Right renal cortex interstitium (tissue), 3 donors: ENCODE results near the gene BRSK1. TPM values are rescaled to one million over a fixed set of nuclear protein-coding genes. Genes with fewer than 3 reads are reported as not detected.
A peak's percentile ranks its signal among the peaks of the same experiment; 100 is the strongest.

Experiments used
- DNase-seq, 3 donors: peaks; one replicate each; pipeline ENCODE4 v3.0.0-alpha.2; 2013; ENCODE audit warnings: low read depth in 3 of 3, low spot score in 2 of 3
- polyA plus RNA-seq, 3 donors: library from polyadenylated mRNA; unstranded; fragments of 120-200 nt; gene quantifications; one replicate each; pipeline ENCODE4 v1.2.1, GENCODE V29; 2013; ENCODE audit not compliant: insufficient read length in 3 of 3

Gene BRSK1
- polyA plus RNA-seq, 3 donors, result 11.5 to 13.1 (median 11.8) TPM

DNA sequence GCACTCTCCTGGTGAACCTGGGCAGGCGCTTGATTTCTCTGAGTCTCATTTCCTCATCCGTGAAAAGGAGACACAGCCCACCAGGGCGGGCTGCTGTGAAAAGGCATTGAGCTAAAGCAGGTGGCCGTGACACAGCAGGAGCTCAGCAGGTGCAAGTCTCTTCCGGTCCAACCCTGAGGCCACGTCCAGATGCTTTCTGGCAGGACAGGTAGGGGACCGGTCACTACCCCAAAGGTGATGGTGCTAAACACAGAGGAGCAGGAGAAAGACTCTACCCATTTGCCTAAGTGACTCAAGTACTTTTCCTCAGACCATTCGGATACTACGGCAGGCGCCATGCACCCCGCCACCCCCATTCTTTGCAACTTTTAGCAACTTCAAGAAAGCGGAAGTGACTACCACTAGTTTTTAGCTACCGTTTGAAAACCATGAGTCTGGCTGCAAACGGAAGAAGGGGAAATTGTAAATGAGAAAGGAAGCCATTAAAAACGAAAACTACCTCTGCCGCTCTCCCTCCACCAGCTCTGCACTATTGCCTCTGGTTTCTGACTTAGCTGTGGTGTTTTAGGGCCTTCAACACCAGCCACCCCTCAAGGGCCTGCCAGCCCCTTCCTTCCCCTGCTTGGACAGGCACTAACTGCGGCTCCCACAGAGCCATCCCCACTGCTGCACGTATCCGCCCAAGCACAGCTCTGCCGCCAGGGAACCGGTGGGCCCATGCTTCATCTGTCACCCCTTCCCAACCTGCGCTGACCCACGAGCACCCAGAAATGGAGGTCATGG, 29.8 kb upstream of the BRSK1 start:
- no peak for DNase-seq

DNA sequence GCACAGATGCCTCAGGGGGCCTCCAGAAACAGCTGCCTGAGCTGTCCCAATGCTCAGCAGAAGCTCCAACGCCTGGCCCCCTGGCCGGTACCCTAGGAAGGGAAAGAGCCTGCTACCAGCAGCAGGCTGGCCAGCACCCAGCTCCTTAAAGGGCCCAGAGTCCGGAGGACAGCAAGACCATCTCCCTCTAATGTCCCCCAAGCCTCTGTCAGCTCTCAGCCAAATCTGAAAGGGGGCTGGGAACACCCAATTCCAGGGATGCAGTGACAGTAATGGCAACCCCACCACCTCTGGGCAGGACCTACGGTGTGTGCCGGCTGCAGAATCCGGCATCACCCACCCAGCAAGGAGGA, 29.2 kb upstream of the BRSK1 start:
- DNase-seq, result no peak

DNA sequence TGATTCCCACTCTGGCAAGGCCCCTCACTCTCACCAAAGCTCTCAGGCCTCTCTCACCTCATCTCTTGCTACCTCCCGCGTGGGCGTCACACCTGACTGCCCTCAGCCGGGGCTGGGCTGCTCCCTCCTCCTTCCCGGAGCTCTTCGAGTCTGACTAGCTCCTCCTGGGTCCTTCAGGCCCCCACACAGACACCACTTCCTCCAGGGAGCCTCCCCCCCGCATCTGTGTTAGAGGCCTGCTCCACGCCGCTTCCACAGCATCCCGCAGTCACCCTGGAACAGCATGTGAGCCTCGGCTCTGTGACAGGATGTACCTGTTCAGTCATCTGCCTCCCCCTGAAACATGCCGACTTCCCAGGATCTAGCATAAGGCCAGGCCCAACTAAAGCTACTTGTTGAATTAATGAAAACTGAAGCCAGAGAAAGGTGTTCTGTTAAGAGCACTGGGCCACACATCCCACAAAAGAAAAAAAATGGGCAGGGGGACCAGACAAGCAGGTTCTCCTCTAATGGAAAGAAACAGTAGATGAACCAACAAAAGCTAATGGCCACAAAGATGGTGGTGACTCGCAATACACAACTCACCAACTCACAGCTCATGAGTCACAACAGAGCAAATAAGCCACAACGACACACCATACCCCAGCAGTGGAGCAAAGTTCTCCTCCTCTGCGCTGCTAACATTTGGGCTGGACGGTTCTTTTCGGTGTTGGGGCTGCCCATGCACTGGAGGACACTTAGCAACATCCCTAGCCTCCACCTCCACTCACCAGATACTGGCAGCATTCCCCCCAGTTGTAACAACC, 28.0 kb upstream of the BRSK1 start:
- no peak for DNase-seq

DNA sequence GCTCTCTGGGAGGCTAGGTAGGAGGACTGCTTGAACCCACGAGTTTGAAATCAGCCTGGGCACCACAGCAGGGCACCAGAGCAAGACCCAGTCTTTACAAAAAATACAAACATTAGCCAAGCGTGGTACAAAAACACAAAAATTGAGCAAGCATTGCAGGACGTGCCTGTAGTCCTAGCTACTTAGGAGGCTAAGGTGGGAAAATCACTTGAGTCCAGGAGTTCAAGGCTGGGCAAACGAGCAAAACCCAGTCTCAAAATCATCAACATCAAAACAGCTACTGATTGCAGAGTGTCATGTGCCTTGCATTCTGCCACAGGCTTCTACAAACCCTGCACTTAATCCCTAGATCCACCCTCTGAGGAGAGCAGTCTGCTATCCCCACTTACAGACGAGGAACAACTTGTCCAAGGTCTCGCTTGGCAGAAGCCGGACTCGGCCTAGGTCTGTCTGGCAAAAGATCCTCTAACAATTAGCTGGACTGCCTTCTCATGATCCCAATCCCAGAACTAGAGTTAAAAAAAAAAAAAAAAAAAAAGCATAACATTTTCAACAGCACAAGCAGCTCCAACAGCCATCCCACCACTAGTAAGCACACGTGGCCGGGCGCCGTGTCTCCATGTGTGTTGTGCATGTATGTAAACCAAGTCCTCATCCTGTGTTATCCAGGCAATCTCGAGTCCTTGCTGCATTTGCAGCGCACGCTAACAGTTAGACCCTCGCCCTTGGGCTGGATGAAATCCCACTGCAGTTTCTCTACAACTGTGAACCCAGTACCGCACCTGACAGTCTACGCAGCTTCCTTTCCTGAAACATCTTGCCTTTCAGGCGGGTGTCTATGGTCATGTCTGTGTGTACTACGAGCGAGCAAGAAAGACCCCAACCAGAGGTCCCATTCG, 27.0 kb upstream of the BRSK1 start:
- no peak for DNase-seq

DNA sequence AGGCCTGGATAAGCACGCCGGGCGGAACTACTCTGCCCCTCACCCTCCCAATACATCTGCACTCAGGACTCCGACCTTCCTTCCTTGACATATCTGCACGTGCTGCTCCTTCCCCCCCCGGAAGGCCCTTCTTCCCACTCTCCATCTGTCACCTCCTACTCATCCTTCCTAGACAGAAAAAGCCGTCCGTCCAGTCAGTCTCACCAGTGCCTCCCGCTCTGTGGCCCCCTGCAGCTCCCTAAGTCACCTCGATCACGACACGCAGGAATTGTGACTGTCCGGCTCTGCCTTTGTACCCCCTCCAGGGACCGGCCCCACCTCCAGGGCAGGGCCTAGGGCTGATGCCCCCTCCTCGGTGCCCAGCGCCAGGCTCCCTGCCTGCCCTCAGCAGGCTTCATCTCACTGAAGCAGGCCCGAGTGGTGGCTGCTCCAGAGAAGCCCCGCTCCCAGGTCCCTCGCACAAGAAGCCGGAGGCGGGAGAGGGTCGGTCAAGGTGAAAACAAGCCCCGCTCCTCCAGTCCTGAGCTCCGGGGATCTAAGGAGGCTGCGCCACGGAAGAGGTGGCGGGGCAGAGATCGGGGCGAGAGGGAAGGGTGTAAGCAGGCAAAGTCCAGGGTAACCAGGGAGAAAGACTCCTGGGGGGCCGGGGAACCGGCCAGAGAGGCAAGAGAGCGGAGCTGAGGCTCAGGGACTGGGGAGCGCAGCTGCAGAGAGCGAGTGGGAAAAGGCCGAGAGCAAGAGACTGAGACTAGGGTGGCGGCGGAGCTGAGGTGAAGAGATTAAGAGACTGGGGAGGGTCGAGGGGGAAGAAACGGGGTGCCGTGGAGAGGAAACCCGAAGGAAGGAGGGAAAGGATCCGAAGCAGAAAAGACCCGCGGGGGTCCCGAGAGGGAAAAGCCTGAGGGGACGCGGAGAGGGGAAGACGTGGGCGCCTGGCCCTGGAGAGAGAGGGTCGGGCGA, 26.1 kb upstream of the BRSK1 start:
- no peak for DNase-seq

DNA sequence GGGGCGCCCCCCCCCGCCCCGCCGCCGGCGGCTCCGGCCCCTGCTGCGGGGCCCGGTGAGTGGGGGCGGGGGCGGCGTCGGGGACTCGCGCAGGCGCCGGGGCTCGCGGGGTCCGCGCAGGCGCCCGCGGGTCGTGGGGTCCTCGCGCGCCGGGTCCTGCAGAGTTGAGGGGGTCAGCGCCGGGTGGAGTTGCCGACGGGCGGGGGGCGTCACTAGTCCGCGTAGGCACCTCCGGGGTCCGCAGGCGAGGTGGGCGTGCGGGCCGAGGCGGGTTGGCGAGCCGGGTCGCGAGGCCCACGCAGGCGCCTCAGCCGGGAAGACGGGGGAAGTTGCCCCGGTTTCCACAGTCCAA, 25.3 kb upstream of the BRSK1 start:
- no peak for DNase-seq

DNA sequence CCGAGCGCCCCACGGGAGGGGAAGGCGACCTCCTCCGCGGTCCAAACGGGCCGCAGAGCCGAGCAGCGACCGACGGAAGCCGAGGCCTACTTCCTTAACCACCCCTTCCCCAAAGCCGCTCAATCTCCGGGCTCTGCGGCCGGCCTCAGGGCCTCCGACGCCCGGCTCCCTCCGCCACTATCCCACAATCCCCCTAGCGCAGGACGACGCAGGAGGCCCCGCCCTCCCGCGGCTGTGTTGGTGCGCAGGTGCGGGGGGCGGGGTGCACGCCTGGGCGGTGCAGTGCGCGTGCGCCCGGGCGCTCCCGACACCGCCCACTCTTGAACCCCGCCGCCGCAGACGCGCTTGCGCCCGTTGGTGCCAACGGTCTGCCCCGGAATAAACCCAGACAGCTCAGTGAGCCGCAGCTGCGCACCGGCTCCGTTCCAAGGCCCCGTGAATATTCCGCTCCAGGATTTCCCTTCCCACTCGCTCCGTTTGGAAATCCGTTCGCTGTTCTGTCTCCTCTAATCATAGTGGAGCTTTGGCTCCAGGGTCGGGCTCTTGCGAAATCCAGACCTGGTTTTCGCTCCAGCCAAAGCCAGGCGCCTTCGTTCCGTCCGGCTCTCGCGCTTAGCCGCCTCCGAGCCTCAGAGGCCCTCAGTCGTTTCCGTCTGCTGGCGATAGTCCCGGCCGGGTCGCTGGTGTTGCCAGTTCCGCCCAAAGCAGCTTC, 24.8 kb upstream of the BRSK1 start, which contains the start of gene PPP6R1:
Gene PPP6R1 (minus strand): TSS at position 190 of the 712 bp plus-strand sequence. CDS start 11,914 bp downstream, outside the sequence.
- peak; percentile 99 to 100 (median 99) for DNase-seq

DNA sequence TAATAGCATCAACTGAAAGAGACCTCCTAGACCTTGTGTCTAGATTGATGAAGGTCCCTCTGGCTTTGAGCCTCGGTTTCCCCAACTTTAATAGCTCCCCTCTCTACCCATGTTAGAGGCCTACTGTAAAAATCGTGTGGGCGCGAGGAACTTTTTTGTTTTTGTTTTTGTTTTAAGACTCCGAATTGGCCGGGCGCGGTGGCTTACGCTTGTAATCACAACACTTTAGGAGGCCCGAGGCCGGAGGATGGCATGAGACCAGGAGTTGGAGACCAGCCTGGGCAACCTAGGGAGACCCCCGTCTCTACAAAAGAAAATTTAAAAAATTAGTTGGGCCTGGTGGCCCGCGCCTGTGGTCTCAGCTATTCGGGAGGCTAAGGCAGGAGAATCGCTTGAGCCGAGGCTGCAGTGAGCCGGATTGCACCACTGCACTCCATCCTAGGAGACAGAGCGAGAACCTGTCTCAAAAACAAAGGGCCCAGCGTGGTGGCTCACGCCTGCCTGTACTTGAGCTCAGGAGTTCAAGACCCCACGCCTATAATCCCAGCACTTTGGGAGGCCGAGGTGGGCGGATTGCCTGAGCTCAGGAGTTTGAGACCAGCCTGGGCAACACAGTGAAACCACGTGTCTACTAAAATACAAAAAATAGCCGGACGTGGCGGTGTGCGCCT, 24.1 kb upstream of the BRSK1 start:
- peak in 1 of 3 donors; percentile 38 for DNase-seq

DNA sequence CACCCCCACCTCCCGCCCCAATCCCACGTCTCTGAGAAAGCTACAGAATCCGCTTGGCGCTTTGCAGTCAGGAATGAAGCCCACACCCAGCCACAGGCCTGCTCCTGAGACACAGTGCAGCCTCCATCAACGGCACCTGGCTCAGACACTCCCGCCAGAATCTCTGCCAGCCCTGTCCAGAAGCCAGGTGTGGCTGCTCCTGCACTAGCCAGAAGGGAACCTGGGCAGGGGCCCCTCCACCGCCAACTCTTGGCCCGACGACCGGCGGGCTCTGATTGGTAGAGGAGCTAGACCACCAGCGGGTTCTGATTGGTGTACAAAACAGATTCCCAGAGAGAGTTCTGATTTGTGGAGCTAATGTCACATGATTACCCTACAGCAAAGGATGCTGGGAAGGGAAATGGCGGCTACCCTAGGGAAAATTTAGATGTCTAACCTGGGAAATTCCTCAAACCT, 22.1 kb upstream of the BRSK1 start:
- DNase-seq, result no peak

DNA sequence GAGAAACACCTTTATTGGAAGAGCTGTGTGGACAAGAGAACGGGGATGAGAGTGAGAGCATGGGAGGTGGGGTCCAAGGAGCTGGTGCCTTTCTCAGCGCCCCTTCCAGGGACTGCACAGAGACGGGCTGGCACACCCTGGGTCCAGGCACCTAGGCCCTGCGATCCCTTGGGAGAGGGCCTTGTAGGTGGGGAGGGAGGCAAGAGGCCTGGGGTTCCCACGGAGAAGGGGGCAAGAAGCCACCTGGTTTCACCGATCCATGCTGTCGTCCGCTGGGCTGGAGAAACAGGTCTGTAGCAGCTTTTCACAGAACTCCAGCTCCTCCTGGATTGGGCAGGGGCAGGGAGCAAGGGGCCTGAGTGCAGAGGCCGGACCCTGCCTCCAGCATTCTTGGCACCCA, 21.4 kb upstream of the BRSK1 start:
- no peak for DNase-seq

DNA sequence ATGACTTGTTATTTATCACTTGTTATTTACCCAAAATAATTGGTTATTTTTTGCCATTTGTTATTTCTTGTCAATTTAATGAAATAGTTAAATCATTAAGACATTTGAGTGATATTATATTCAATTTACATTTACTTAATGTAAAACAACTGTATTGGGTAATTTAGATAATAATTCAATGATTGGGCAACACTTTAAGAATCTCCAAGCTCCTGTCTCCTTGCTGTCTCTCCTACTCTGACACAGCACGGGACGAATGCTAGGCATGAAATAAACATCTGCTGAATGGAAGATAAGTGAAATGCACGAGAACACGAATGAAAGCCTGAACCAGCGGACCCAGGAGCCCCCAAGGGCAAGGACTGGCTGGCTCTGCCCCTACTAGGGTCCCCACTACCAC, 19.3 kb upstream of the BRSK1 start:
- DNase-seq, result no peak

DNA sequence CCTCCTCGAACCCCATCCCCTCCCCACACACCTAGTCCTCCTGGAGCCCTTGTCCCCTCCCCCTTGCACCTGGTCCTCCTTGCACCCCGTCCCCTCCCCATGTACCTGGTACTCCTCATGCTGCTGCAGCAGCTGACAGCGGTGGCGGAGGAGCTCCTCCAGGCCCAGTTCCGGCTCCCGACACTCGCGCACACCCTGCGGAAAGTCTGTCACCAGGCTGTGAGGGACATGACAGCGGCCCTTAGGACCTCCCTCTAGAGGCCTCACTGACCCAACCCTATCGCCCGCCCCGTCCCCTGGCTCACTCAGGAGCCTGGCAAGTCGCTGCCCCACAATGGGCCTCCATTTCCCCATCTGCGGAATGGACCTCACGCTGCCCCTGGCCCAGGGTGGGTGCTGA, 18.6 kb upstream of the BRSK1 start:
- DNase-seq, result no peak

DNA sequence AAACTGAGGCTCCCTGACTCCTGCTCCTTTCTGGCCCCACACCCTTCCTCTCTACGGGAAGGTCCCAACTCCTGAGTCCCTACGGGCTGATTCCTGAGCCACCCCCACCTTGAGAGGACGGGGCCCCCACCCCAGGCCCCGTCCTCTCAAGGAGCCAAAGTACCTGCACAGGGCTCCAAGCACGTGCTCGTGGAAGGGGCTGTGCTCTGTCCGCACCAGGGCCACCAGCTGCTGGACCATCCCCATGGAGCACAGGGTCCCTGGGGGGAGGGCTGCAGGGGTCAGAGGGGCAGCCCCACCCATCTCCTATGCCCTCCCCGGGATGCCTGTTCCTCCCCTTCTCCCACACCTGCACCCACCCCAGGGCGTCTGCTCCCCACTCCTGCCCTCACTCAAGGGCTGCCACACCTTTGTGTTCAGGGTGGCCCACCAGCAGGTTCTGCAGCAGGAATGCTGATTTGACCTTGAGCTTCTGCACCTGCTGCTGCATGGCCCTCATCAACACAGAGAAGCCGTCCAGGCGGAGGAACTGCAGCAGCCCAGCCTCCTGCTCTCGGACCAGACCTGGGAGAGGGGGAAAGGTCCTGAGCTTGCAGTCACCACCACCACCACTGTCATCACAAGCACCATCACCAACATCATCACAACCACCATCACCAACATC, 17.9 kb upstream of the BRSK1 start:
- DNase-seq, result no peak

DNA sequence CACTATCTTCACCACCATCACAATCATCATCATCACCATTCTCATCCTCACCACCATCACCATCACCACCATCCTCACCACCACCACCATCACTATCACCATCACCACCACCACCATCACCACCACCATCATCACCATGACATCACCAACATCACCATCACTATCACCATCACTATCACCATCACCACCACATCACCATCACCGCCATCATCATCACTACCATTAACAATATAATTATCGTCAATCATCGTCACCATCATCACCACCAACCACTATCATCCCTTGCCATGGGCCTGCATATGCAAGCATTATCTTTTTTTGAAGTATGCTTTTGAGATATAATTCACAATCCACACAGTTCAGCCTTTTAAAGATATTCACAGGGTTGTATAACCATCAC, 17.4 kb upstream of the BRSK1 start:
- DNase-seq, result no peak

DNA sequence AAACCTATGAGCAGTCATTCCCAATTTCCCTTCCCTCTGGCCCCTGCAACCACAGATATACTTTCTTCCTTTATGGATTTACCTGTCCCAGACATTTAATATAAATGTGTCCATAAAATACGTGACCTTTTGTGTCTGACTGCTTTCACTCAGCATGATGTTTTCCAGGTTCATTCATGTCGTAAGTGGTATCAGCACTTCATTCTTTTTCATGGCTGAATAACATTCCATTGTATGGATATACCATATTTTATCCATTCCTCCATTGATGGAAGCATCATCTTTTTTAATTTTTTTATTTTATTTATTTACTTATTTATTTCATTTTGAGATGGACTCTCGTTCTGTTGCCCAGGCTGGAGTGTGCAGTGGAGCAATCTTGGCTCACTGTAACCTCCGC, 17.0 kb upstream of the BRSK1 start:
- DNase-seq, result no peak

DNA sequence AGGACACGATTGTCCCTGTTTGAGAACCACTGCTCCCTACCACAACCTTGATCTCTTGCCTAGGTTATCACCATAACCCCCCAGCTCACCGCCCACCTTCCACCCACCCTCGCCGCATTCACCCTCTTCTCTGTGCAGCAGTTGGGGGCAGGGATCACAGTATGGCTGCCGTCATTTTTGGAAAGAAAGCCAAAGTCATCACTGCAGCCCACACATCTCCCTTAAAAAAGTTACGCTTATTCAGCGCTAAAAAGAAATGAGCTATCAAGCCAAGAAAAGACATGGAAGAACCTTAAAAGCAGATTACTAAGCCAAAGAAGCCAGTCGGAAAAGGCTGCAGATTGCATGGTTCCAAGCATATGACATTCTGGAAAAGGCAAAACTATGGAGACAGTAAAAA, 14.5 kb upstream of the BRSK1 start:
- no peak for DNase-seq

DNA sequence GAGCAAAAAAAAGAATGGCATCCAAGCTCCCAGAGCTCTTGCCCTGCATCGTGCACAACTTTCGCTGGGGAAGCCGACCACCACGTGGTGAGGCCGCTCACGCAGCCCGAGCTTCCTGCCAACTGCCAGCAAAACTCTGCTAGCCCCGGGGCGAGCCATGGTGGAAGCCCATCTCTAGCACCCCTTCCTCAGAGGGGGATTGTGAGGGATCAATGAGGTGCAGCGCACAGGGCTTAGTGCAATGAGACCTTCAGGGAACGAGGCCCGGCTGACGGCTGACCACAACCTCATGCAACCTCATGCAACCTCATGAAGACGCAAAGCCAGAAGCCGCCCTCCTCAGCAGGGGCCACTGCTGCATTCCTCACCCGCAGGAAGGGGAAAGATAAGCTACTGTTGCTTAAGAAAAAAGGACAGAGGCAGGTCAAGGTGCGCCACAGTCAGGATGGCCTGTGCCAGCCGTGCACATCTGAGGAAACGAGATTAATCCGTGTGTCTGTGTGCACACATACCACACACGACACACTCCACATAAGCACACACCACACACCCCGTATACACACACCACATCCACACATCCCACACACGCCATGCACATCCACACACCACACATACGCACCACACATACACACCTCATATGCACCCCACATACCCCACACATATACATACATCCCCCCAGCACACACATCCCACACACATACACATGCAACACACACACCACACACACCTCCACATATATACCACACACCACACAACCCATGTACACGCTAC, 13.4 kb upstream of the BRSK1 start:
- DNase-seq, result no peak
